Measurements from ENCODE around the gene NEDD9.

- no peak for TF ChIP-seq POLR2AphosphoS5 (IDR thresholded peaks at IDR 0.05; ENCODE audit: low read depth, low read length)
- no peak for TF ChIP-seq POLR2A (IDR thresholded peaks at IDR 0.05; ENCODE audit: low read depth, low read length)
Measured at GRCh38 chr6:11228935-11229654, 3.4 kb downstream of the NEDD9 start.

All from GM12892 (cell line).